Measurements from ENCODE around the gene PTPRO.

The PTPRO gene

GRCh38 chr12:15407025-15407424, 84.7 kb downstream of the PTPRO start:
- DNase-seq (ENCODE audit: low read depth) = no peak
- no peak overlapping the region for H3K4me3 ChIP-seq (ENCODE audit: low read depth, low read length)
- no peak for TF ChIP-seq CTCF (conservative IDR thresholded peaks at IDR 0.05; ENCODE audit: low read depth, low read length)

GRCh38 chr12:15411842-15412241, 89.5 kb downstream of the PTPRO start:
- TF ChIP-seq CTCF (conservative IDR thresholded peaks at IDR 0.05; ENCODE audit: low read depth, low read length) = no peak
- no peak for DNase-seq (ENCODE audit: low read depth)
- no peak overlapping the region for H3K4me3 ChIP-seq (ENCODE audit: low read depth, low read length)

GRCh38 chr12:15417691-15418090, 95.4 kb downstream of the PTPRO start:
- no peak for TF ChIP-seq CTCF (conservative IDR thresholded peaks at IDR 0.05; ENCODE audit: low read depth, low read length)

GRCh38 chr12:15423629-15424028, 101.3 kb downstream of the PTPRO start:
- no peak for TF ChIP-seq CTCF (conservative IDR thresholded peaks at IDR 0.05; ENCODE audit: low read depth, low read length)
- peak; percentile 2 for DNase-seq (ENCODE audit: low read depth)
- H3K4me3 ChIP-seq (ENCODE audit: low read depth, low read length) = no peak overlapping the region

More at GRCh38 chr12:15417691-15418090, 95.4 kb downstream of the PTPRO start:
- H3K4me3 ChIP-seq (ENCODE audit: low read depth, low read length) = no peak overlapping the region
- no peak for DNase-seq (ENCODE audit: low read depth)

GRCh38 chr12:15427913-15428312, 105.6 kb downstream of the PTPRO start:
- TF ChIP-seq CTCF (conservative IDR thresholded peaks at IDR 0.05; ENCODE audit: low read depth, low read length) = no peak
- no peak overlapping the region for H3K4me3 ChIP-seq (ENCODE audit: low read depth, low read length)
- DNase-seq (ENCODE audit: low read depth) = no peak

- TF ChIP-seq CTCF (conservative IDR thresholded peaks at IDR 0.05; ENCODE audit: low read depth, low read length) = no peak
- no peak overlapping the region for H3K4me3 ChIP-seq (ENCODE audit: low read depth, low read length)
- DNase-seq (ENCODE audit: low read depth) = no peak
Measured at GRCh38 chr12:15428632-15429031, 106.3 kb downstream of the PTPRO start.

- H3K4me3 ChIP-seq (ENCODE audit: low read depth, low read length) = no peak overlapping the region
- no peak for DNase-seq (ENCODE audit: low read depth)
- TF ChIP-seq CTCF (conservative IDR thresholded peaks at IDR 0.05; ENCODE audit: low read depth, low read length) = no peak
Measured at GRCh38 chr12:15429262-15429661, 107.0 kb downstream of the PTPRO start.

Measured in choroid plexus epithelial cell (primary cell).